WTC11 (cell line): ENCODE data around the gene UTY.

Experiments
- AR ChIP-seq: fragments of 250-450 bp; sonication (Bioruptor Pico); IDR thresholded peaks from 2 replicates; pipeline ENCODE4 v1.9.0; 2021; ENCODE audit warnings: mild to moderate bottlenecking
- CBFB ChIP-seq: sonication (generic); formaldehyde crosslinking; IDR thresholded peaks from 2 replicates; pipeline ENCODE4 v1.8.1; 2022; ENCODE audit warnings: mild to moderate bottlenecking, low read depth, missing genetic modification reagents
- CTCF ChIP-seq: fragments of 200-600 bp; IDR thresholded peaks from 2 replicates; pipeline ENCODE4 v1.8.0; 2022; ENCODE audit warnings: antibody characterized with exemption
- E2F4 ChIP-seq: sonication (generic); formaldehyde crosslinking; IDR thresholded peaks from 2 replicates; pipeline ENCODE4 v1.8.1; 2022; ENCODE audit warnings: low read depth, mild to moderate bottlenecking, moderate library complexity, missing genetic modification reagents, borderline replicate concordance
- GABPB1 ChIP-seq: sonication (generic); formaldehyde crosslinking; IDR thresholded peaks from 2 replicates; pipeline ENCODE4 v1.8.1; 2023; ENCODE audit warnings: mild to moderate bottlenecking, missing genetic modification reagents
- IRF2 ChIP-seq: sonication (generic); formaldehyde crosslinking; IDR thresholded peaks from 2 replicates; pipeline ENCODE4 v1.8.0; 2022; ENCODE audit warnings: low read depth, missing genetic modification reagents, borderline replicate concordance
- MAX ChIP-seq: sonication (generic); formaldehyde crosslinking; IDR thresholded peaks from 2 replicates; pipeline ENCODE4 v1.8.0; 2022; ENCODE audit warnings: mild to moderate bottlenecking, missing genetic modification reagents
- MLX ChIP-seq: sonication (generic); formaldehyde crosslinking; IDR thresholded peaks from 2 replicates; pipeline ENCODE4 v1.8.1; 2023; ENCODE audit warnings: mild to moderate bottlenecking, missing genetic modification reagents, moderate library complexity
- RORB ChIP-seq: fragments of 250-450 bp; sonication (Bioruptor Pico); IDR thresholded peaks from 2 replicates; pipeline ENCODE4 v1.9.0; 2021; ENCODE audit warnings: mild to moderate bottlenecking
- SMAD4 ChIP-seq: sonication (generic); formaldehyde crosslinking; IDR thresholded peaks from 2 replicates; pipeline ENCODE4 v1.8.0; 2022; ENCODE audit warnings: mild to moderate bottlenecking, missing genetic modification reagents
- TCF7 ChIP-seq: sonication (generic); formaldehyde crosslinking; IDR thresholded peaks from 2 replicates; pipeline ENCODE4 v1.8.0; 2022; ENCODE audit warnings: mild to moderate bottlenecking, low read depth, missing genetic modification reagents, moderate library complexity
- ZNF263 ChIP-seq: sonication (generic); formaldehyde crosslinking; IDR thresholded peaks from 2 replicates; pipeline ENCODE4 v1.8.1; 2022; ENCODE audit warnings: low read depth, mild to moderate bottlenecking, moderate library complexity, missing genetic modification reagents

GRCh38 chrY:13432293-13433025 is 47.4 kb downstream of the UTY start:
- TF ChIP-seq ZNF263 (no peak), CTCF (no peak), TCF7 (CRISPR knock-in tag) (no peak), RORB (no peak), E2F4 (CRISPR knock-in tag) (no peak), MAX (CRISPR knock-in tag) (no peak), GABPB1 (no peak), MLX (CRISPR knock-in tag) (no peak), CBFB (CRISPR knock-in tag) (no peak), AR (CRISPR knock-in tag) (no peak), SMAD4 (no peak), IRF2 (CRISPR knock-in tag) (no peak)
